ENCODE results near the gene PDYN.

- TF ChIP-seq, protein P1, sequence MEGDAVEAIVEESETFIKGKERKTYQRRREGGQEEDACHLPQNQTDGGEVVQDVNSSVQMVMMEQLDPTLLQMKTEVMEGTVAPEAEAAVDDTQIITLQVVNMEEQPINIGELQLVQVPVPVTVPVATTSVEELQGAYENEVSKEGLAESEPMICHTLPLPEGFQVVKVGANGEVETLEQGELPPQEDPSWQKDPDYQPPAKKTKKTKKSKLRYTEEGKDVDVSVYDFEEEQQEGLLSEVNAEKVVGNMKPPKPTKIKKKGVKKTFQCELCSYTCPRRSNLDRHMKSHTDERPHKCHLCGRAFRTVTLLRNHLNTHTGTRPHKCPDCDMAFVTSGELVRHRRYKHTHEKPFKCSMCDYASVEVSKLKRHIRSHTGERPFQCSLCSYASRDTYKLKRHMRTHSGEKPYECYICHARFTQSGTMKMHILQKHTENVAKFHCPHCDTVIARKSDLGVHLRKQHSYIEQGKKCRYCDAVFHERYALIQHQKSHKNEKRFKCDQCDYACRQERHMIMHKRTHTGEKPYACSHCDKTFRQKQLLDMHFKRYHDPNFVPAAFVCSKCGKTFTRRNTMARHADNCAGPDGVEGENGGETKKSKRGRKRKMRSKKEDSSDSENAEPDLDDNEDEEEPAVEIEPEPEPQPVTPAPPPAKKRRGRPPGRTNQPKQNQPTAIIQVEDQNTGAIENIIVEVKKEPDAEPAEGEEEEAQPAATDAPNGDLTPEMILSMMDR (IDR thresholded peaks at IDR 0.05) = no peak
- TF ChIP-seq POLR2A (IDR thresholded peaks at IDR 0.05) = no peak
Observed at GRCh38 chr20:2037296-2037914, 43.5 kb upstream of the PDYN start.
